Body of pancreas (tissue), 4 donors: ENCODE results near the gene STK32B.

ENCODE experiments used
- CTCF ChIP-seq, 7 experiments: fragments of 450-650 bp in 4 of 7; fragments of 200-600 bp in 3 of 7; sonication (generic) in 3 of 7; IDR thresholded peaks; one replicate each; pipeline ENCODE4 v1.5.1; 2016 to 2019; ENCODE audit warnings: antibody characterized with exemption in 7 of 7
- POLR2A ChIP-seq, 3 donors: fragments of 450-650 bp; IDR thresholded peaks; one replicate each; pipeline ENCODE4 v1.6.1; 2016; ENCODE audit warnings: antibody characterized with exemption in 3 of 3, mild to moderate bottlenecking in 2 of 3

GRCh38 chr4:5544762-5545161 is 493.5 kb downstream of the STK32B start:
- TF ChIP-seq CTCF (IDR thresholded peaks at IDR 0.05) (no peak), POLR2A (IDR thresholded peaks at IDR 0.05) (no peak)
